HG03439 (cell line): ENCODE results near the gene SHC3.

Experiments
- ATAC-seq: cut with Tn5 transposase; IDR thresholded peaks from one replicate; pipeline ENCODE4 v1.9.1; 2021; ENCODE audit warnings: mild to moderate bottlenecking, moderate library complexity; ENCODE audit not compliant: unreplicated experiment

SHC3 gene

DNA sequence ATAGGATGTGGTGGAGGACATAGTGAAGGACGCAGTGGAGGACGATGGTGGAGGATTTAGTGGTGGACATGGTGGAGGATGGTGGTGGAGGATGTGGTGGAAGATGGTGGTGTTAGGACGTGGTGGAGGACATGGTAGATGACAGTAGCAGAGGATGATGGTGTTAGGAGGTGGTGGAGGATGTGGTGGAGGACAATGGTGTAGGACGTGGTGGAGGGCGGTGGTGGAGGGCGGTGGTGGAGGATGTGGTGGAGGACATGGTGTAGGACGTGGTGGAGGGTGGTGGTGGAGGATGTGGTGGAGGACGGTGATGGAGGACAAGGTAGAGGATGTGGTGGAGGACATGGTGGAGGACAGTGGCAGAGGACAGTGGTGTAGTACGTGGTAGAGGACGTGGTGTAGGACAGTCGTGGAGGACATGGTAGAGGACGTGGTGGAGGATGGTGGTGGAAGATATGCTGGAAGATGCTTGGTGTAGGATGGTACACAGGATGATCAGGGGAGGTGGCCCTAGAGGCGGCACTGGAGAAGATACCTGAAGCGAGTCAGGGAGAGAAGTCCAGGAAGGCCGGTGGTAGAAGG, 118.6 kb downstream of the SHC3 start:
- no peak for ATAC-seq

DNA sequence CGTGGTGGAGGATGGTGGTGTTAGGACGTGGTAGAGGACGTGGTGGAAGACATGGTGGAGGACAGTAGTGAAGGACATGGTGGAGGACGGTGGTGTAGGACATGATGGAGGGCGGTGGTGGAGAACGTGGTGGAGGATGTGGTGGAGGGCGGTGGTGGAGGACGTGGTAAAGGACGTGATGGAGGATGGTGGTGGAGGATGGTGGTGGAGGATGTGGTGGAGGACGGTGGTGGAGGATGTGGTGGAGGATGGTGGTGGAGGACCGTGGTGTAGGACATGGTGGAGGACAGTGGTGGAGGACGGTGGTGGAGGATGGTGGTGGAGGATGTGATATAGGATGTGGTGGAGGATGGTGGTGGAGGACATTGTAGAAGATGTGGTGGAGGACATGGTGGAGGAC, 119.7 kb downstream of the SHC3 start:
- ATAC-seq, result no peak

DNA sequence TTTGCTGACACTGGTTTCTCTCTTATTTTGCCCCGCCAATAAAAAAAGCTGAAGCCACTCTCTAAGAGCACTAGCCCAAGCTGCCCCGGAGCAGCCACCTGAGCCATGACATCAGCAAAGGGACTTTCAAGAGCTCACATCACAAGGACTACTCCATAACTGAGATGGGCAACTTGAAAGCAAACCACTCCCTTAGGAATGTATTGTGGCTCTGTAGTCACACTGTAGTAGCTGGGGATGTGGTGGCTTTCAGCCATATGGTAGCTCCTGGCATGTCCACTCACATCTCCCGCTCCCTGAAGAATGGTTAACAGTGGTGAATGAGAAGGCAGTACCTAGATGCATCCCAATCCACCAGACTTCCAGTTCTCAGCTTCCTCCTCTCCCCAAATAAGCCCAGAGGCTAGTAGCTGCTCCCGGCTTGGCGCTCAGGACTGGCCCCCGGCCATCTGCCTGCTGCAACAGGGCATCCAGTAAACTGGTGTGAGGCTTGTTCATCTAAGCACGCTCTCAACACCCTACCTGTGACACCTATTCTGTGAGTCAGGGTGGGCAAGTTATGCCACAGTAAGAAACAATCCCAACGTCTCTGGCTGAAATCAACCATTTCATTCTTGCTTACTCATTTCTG, 123.6 kb downstream of the SHC3 start:
- no peak for ATAC-seq

DNA sequence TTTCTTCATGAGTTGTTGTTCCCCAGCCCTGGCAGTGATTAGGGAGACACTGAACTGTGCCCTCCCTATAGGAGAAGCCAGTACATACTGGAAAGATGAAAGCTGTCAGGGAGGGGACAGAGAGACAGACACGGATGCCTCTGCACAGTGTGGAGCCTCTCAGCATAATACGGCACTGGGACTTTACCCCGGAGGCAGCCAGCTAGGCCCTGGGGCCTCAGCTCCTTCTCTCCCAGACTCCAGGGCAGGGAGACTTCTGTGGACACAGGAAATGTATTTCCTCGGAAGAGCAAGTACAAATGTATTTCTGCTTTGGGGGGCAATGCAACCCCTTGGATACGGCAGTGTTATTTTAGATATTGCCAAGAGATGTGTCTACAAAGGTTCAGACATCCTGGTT, 125.3 kb downstream of the SHC3 start:
- ATAC-seq, result no peak

DNA sequence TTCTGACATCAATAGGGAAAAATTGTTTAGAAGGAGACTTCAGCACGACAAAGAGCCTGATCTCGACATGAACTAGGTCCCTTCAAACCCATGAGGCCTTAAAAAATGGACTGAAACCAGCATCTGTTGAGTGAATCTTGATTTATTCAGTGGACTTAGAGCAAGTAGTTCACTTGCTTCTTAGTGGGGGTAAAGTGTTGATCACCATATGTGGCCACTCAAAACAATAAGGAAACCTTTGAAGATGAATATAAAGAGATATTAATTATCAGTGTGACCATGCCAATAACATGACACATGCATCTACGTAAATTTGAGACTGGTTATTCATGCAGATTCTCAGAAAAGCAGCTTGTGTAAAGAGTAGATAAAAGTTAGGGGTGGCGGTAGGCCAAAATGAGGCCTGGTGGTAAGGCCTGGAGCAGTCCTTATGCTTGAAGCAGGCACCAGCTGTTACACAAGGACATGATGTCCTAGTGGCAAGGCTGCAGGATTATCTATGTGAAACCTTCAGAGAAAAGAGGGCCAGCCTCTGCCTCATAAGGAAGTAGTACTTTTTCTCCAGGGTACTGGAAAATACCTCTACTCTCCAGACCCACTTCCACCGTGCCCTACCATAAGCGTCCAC, 126.0 kb downstream of the SHC3 start:
- ATAC-seq, result no peak

DNA sequence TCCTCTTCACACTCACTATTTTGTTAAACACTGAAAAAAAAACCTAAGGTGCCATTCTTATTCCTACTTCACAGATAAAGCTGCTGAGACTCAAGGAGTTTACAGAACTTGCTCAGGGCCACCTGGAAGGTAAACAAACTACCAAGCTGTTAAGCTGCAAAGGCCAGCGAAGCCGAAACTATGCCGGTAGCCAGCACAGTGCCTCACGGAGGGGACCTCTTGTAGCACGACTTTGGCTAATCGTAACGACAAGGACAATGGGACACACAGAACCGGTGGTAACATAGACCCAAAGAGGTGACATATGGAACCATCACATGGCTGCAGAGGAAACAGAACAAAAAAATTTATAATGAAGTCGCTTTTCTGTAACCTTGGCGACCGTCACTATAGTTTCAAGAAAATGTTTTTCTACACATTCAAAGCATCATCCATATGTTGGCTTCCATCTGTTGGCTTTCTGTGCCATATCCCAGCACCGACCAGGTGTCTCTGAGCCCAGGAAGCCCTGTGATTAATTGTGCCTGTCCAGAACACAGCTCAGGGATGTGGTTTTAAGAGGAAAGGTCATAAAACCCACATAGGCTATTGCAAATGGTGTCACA, 127.1 kb downstream of the SHC3 start:
- ATAC-seq, result no peak

DNA sequence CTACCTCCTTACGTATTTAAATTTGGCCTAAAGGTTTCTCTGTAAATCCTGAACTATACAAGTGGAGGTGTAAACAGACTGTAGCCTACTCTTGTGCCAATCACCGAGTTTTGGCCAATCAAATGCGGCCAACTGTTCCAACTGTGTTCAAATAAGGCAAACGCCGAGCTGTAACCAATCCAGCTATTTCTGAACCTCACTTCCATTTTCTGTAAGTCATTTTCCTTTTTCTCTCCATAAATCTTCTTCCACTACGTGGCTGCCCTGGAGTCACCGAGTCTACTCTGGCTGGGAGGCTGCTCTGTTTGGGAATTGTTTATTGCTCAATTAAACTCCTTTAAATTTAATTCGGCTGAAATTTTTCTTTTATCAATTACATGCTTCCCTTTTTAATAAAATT, 129.0 kb downstream of the SHC3 start:
- ATAC-seq, result no peak

DNA sequence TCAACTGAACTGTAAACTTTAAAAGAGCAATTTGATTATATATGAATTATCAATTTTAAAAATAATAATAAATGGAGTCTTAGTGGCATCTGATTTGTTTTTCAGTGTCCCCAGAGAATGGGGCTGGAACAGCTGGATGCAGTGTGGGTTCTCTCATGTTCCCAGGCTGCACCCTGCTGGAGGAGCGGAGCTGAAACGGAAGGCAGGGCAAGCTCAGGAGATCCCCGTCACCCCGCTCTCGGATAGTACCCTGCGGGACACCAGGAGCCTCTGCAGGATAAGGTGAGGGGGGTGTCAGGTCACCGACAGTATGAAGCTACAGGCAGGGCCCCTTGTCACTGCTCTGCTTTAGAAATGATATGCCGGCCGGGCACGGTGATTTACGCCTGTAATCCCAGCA, 130.0 kb downstream of the SHC3 start:
- ATAC-seq, result no peak

DNA sequence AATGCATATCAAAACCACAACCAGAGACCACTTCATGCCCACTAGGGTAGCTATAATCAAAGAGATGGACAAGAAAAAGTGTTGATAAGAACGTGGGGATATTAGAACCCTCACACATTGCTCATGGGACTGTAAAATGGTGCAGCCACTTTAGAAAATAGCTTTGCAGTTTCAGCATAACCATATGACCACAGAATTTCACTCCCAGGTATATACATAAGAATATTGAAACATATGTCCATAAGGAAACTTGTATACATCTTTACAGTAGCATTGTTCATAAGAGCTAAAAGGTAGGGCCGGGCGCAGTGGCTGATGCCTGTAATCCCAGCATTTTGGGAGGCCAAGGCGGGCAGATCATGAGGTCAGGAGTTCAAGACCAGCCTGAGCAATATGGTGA, 131.0 kb downstream of the SHC3 start:
- no peak for ATAC-seq

DNA sequence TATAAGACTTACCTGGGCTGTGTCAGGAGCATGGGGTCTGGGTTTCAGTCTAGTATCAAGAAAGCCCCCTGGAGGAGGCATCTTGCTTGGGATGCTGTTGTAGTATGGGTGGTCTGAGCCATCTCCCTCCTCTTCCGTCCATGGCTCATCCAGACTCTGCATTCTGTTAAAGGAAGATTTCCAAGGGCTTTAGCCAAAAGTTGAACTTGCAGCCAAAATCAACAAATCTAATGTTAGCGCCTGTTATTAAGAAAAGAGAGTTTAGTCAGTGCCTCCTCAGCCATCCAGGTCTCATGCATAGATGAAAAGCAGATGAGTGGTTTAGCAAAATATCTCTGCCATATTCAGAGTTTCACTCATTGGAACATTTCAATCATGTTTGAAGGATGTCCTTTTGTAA, 131.8 kb downstream of the SHC3 start:
- ATAC-seq, result no peak

DNA sequence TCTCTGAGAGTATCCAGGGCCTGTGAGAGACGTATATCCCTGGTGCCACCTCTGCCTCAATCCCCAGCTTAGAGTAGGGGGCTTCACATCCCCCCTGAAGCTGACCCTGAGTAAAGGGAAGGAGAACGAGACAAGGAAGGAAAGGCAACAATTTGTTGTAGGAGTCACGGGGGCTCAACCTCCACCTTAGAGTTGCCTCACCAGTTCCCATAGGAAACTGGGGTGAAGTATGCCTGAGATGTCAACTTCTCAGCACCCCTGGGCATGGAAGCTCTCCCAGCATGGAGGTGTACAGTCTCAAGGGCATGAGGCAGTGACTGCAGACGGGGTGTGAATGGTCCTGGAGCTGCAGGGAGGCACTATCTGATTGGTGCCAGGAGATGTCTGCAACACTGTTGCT, 133.7 kb downstream of the SHC3 start:
- no peak for ATAC-seq

DNA sequence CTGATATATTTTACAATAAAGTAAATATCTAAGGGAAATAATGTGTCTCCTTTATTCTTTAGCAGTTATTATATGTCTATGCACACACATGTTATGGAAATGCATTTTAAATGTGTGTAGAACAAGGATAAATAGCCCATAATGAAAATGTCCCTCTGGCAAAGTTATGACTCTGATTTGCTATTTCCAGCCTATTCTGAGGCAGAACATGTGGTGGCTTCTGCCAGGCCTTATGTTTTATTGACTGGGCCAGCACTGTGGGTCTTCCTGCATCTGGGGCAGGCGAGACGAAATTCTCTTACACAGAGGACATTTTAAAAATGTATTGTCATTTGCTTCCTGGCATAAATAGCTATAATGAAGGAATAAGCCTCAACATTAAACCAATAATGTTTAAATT, 134.5 kb downstream of the SHC3 start:
- no peak for ATAC-seq

DNA sequence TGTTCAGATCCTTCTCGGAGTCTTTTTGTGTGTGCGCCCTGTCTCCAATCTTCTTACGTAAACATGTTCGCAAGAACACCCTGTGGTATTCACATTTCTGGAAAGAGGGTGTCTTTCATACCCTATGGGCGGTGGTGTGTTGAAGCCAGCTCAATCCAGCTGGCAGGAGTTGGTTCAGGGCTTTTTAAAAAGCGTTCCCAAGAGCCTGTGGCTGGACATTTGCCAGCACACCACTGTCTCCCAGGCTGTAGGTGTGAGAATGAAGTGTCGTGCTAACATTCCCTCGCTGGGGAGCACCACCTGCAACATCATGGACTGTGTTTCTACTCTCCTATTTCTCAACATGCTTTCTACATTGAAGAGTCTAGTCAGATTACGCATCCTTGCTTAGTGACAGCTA, 135.6 kb downstream of the SHC3 start:
- no peak for ATAC-seq

DNA sequence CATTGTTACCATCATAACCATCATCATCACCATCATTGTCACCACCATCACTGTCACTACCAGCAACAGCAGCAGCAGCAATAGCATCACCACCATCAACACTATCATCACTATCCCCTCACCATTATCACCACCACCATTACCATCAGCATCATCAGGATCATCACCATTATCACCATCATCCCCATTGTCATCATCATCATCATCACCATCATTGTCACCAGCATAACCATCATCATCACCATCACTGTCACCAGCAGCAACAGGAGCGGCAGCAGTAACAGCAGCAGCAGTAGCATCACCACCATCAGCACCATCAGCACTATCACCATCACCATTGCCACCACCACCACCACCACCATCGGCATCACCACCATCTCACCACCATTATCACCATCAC, 139.0 kb downstream of the SHC3 start:
- ATAC-seq, result no peak

DNA sequence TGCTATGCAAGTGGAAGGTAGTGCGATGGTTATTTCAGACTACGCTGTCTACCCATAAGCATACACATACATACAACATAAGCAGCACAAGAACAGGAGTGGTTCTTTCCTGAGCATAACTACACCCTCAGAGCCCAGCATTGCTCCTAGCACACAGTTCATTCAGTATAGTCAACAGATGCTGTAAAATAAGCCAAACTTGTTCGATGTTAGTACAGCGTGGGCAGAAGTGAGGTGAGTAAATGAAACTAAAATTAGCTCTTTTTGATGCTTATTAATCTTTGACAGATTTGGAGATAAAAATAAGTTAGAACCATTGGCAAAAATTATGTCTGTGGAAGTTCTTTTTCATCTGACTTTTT, 139.5 kb downstream of the SHC3 start:
- ATAC-seq, result no peak

DNA sequence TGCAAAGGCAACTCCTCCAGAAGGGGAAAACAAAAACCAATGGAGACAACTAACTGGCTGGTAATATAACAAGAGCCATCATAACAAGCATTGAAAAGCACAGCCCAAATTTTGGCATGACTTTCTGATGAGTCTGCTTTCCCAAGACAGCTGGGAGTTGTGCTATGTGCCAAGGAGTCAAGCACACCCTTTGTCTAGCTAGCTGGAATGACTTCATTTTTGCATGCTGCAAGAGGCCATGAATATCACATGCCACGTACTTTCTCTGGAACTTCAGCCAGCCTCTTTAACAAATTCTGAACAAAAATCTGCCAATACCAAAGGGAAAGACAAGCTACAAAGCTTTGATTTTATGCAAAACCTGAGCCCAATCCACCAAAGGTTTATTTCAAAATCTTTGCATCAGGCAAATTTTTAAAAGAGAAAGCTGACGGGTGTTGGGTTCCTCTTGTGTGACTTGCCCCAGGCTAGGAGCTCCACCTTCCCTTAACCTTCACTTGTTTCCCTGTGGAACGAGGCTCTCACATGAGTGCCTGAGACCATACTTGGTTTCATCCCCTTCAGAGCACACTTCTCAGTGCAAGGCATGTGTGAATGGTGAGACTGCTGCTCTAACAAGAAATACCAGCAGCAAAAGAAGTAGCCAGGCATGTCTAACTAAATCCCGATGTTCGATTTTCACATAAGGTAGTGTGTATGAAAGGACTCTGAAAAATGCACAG, 140.1 kb downstream of the SHC3 start:
- no peak for ATAC-seq

DNA sequence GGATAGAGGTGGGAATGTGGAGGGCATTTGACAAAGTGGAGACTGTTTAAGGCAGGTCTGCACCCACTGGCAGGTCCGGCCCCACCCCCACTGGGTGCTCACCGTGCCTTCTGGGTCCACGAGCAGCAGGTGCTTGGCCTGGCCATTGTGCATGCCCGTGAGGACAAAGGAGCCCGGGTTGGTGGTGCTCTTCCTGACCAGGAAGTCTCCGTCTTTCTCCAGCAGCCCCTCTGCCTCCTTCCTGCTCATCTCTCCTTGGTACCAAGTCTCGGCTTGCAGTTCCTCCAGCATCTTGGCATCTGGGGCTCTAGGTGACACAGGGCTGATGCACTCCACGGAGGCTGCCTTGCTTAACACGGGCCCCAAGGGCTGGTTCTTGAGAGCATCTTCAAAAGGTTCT, 140.7 kb downstream of the SHC3 start:
- no peak for ATAC-seq

DNA sequence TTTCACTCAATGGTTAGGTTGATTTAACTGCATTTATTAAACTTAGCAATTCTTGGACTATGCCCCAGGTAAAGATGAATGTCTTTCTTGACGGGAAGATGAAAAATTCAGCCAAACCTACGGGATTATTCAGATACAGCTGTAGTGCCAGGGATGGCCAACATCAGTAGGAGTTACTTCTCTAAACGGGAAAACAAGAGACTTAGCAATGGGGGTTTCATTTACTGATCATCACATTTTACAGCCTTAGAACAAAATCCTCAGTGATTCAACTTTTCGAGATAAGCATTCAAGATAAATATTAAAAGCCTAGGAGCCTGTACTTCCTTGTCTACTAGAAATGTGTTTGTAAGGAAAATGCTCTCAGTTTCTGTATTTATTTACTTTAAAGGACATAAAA, 141.3 kb downstream of the SHC3 start:
- no peak for ATAC-seq

DNA sequence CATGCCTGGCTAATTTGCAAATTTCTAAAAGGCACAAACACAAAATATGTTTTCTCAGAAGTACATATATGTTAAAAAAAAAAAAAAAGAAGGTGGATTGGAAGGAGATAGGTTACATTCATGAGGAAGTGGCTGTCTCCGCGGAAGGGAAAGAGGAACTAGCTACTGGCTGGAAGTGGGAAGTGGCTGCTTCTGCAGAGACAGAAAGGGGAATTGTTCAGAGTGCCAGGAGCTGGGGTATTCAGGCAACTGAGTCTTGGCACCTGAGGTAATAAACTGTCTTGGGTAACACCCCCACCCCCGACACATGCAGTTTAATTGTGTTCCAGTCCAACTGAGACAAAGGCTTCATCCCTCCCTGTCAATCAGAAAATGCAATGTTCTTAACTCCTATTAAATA, 141.7 kb downstream of the SHC3 start:
- ATAC-seq, result no peak

DNA sequence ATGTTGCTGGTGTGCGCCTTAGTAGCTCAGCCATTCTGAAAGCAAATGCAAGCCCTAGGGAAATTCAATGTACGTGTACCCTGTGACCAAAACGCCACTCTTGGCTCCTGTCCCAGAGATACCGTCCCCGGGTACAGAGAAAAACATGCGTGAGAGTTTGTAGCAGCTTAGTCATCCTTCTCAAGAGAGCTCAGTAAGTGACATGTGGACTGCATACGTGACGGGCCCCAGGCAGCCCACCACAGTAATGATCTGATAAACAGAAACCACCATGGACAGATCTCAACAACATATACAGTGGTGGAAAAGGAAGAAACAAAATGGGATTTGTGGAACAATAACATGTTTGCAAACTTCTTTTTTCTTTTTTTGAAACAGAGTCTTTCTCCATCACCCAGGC, 142.2 kb downstream of the SHC3 start:
- ATAC-seq, result no peak

DNA sequence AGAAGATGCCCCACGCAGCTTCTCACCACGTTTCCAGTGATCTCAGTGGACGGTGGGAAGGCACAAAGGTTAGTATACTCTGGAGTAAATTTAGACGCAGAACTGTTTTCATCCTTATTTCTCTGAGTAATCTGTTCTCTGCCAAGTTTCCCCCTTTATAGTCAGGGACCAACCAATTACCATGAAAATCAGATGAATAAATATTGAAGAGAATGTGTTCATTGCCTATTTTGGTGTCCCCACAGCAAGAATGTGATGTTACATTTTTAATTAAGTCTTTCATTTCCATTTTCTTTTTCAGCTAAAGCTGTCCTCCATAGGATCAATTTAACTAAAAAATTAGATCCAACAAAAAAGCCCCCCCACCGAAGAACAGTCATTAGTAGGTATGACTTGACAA, 146.0 kb downstream of the SHC3 start:
- ATAC-seq, result no peak

DNA sequence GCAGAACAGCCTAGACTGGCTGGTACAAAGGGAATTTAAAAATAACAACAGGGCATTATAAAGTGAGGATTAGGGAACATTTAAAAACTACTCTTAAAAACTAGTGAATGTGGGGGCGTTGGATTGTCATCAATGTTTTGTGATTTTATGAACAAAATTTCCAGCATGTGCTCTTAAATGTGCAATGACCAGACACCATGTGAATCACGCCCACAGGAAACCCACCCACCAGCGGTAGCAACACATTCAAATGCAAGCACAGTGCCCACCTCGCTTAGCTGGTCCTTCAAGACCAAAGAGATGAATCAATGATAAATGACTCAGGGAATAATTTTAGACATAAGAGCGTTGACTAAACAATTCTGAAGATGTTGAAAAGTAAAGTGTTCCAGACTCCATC, 146.4 kb downstream of the SHC3 start:
- ATAC-seq, result no peak
